AG08395 (cell line): ENCODE data around the gene LYSMD3.

Source experiments
- DNase-seq: peaks from one replicate; pipeline ENCODE4 v3.0.0; 2012; ENCODE audit warnings: mixed read lengths, low spot score

Gene LYSMD3

DNA sequence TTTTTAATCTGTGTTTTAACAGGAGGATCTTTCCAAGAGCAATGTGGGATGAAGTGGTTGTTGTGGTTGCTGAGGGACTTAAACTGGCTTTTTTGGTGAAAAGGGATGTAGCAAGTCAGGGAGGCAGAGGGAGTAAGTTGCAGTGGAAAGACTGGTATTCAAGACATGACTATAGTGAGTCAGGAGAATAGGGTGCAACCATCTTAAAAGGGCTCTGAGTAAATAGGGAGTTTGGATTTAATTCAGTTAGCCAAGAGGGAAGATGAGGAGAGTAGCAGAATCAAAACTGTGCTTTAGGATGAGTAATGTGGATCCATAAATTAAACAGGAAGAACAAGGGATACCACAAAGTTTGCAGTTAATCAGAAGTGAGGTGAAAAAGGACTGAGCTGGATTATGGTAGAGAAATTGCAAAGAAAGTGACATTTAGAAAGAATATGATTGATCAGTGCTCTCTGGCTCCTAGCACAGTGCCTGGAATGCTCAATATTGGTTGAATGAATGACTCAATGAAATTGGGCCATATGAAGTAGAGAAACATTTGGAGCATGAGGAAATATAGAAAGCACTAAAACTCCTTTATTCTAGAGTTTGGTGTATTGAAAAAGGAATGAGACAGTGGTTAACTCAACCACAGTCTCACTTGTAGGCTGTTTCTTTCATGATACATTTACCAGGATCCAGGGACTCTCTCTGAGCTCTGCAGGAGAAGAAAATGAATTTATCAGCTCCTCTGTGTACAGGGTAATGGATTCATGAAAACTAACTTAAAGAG, 49.6 kb downstream of the LYSMD3 start:
- DNase-seq = peak; percentile 8

DNA sequence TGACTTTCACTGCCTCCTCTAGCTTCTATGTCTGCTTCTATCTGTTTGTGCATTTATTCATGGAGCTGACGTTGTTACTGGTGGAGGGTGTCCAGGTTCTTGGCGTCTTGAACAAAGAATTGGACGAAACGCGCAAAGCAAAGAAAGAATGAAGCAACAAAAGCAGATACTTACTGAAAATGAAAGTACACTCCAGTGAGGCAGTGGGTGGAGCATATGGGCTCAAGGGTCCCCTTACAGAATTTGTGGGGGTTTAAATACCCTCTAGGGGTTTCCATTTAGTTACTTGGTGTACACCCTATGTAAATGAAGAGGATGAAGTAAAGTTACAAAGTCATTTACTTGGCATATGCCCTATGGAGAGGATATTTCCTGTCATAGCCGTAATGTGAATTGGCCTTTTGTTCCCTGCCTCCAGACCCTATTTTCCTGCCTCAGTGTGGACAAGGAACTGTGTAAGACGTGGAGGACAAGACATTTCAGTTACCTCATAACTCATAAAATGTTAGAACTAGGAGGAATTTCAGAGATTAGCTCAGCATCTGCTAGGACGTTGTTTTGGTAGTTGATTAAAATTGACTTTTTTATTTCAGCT, 51.7 kb downstream of the LYSMD3 start:
- no peak for DNase-seq

DNA sequence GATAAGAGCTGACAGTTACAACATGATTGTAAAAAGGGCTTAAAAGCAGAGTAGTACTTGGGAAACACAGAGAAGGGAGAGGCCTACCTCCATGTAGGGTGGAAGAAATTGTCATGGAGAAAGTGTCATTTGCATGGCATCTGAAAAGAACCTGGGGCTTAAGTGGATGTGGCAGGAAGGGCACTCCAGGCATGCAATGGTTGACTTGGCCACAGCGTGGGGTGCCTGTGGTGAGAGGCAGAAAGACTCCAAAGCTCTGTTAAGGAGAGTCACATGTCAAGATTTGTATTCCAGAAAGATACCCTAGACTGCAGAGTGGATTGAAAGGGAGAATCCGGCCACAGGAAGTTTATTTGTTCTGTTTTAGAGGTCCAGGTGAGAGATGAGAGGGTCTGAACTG, 52.3 kb downstream of the LYSMD3 start:
- DNase-seq = no peak

DNA sequence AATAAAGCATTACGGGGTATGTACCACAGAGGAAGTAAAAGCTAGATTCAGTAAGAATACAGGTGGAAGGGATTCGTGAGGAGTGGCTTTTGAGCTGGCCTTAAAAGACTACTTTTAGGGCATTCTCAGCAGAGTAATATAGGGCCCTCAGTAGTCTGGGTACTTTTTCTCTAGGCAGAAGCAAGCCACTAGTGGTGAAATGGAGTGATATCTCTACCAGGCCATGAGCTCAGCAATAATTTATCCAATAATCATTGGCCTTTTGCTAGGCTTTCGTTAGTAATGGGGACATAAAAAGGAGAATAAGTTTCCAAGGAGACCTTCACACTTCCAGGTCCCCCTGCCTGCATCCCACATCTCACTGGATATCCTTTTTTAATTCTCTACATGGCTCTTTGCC, 53.0 kb downstream of the LYSMD3 start:
- DNase-seq = no peak

DNA sequence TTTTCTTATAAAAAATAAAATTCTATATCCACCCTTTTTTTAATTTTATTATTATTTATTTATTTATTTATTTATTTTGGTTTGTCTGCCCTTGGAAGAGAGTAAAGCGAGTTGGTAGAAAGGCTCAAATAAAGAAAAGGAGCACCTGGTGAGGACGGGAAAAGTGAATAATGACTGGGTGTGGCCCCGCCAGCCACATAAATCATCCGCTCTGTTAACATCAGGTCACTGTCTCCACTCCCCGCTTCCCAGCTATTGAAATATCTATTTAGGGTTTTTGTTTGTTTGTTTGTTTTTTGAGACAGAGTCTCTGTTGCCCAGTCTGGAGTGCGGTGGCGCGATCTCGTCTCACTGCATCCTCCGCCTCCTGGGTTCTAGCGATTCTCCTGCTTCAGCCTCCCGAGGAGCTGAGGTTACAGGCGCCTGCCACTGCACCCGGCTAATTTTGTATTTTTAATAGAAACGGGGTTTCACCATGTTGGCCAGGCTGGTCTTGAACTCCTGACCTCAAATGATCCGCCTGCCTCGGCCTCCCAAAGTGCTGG, 53.9 kb downstream of the LYSMD3 start:
- no peak for DNase-seq

DNA sequence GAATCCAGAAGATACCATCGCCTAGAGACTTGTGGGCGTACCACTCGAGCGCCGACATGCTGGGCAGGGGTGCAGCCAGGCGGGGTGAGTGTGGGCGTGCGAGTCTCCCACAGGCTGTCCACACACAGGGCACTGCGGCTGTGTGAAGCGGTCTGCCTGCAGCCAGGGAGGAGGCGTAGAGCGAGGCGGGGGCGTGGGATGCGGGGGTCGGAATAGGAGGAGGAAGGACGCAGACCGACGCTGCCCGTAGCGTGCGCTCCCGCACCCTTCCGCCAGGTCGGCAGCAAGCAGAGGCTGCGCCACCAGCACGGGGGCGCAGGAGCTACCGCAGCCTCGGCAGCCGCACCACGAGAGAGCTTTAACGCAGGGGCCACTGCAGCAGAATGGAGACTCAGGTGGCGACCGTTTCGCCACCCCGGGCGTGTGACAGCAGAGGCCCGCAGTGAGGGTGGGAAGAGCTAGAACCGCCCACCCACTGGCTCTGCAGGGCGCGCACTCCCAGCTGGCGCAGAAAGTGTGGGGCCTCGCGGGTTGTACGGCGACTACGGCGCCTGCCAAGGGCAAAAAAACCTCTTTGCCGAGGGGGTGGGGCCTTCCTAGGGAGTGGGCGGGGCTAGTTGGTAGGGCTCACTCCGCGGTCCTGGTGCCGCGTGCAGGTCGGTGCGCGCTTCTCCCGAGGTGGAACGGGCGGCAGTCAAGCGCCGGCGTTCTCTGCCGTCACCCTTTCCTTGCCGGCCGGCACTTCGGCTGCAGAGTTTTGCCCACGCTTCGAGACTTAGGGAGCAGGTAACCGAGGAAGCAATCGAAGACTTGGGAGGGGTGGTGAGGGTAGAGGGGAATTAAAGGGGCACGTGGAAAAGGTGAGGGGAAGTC, 54.9 kb downstream of the LYSMD3 start, which contains the start of the genes MBLAC2 and POLR3G:
MBLAC2 (minus strand) TSS at position 537 of the 873 bp plus-strand sequence; CDS start at position 58, 479 bp downstream.
POLR3G (plus strand) TSS at position 630 of the 873 bp plus-strand sequence. CDS start 10,704 bp downstream, outside the sequence.
- peak; percentile 94 for DNase-seq

DNA sequence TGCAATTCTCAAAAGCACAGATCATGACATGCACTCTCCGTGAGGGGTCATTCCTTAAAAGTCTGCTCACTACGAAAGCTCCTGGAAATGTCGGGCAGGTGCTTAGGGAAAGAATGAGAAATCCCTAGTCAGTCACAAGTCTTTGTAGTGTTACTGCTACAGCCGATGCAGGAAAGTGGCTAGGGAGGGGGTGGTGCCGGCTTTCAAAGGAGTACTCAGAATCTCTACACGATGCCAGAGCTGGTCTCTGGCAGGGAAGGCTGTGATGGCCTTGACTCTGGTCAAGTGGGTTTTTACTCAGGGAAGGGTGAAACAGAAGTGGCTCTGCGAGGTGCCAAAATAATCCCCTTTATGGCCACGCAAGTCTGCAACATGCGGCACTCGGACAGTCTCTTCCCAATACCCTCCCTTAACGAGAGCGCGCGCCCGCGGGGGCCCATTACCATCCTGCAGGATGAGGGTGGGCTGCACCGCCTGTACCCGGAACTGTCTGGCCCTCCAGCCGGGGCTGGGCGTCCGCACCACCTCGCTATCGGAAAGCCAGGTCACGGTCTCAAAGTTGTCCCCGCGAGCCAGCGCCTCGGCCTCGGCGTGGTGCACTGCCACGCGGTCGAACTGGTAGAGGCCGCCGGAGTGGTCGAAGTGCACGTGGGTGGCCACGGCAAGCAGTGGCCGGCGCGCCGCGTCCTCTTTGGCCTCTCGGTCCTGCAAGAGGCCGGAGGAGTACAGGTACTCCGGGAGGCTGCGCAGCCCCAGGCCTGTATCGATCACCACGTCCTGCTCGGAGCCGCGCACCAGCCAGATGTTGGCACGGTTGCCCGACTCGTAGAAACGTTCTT, 55.8 kb downstream of the LYSMD3 start:
- DNase-seq = peak; percentile 10

DNA sequence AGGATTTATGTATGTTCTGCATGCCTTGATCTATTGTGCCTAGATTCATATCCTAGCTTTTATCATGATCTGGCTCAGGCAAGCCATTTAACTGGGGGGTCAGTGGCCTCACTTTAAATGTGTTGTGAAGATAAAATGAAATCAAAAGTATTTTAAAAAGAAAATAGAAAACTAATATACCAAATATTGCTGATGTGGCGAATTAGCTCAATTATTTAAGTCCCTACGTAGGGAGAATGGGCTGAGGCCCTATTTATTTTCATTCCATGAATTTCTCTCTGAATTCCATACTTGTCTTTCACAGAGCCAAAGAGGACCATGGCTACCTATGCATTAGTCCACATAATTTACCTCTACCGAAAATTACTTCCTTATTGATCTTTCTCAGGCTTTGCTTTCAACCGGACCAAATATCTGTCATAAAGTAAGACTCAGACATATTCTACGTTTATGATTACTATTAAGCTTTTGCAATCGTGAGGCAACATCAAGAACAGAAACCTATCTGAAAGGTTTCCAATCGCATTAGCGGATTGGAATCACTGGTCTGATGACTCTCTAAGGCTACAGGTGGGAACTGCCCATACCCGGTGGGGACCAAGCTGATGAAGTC, 56.5 kb downstream of the LYSMD3 start:
- no peak for DNase-seq
